IMR-90 (cell line): ENCODE data around the gene SEC11C. TPM values are rescaled to one million over a fixed set of nuclear protein-coding genes. Genes with fewer than 3 reads are reported as not detected.

Experiments used
- ATAC-seq: fragments of 200-7000 bp; cut with Tn5 transposase; 2 replicates; pipeline ENCODE4 v1.9.1; 2020; ENCODE audit warnings: low read depth, mild to moderate bottlenecking, moderate library complexity
- BruUV-seq: library from RNA; stranded (reverse); fragments of 400-500 nt; replicated peaks from 2 replicates; lab custom pipeline; 2021; lab: Mats Ljungman, UMichigan
- CTCF ChIA-PET: fragments of 300-600 bp; formaldehyde crosslinking; extraction: SDS; loops from one replicate; lab custom pipeline; 2021; ENCODE audit warnings: antibody characterized with exemption; lab: Yijun Ruan, JAX
- POLR2A ChIA-PET: fragments of 300-600 bp; sonication (Branson Sonifier 250); formaldehyde crosslinking; loops from one replicate; lab custom pipeline; 2022; ENCODE audit warnings: antibody characterized with exemption; ENCODE audit not compliant: unreplicated experiment; lab: Charles Lee
- DNase-seq: peaks from one replicate; pipeline ENCODE4 v3.0.0; 2013
- H2AFZ ChIP-seq: replicated peaks from 2 replicates; pipeline ENCODE3; 2013; ENCODE audit warnings: low read length, mild to moderate bottlenecking; ENCODE audit not compliant: poor library complexity
- H2AK5ac ChIP-seq: 2 replicates; pipeline ENCODE4 v1.6.1; 2013; ENCODE audit warnings: low read depth, low read length, inconsistent platforms
- H2AK9ac ChIP-seq: replicated peaks from 2 replicates; pipeline ENCODE3; 2013; ENCODE audit warnings: mild to moderate bottlenecking, low read depth, low read length, moderate library complexity; ENCODE audit not compliant: poor library complexity
- H2BK120ac ChIP-seq: 2 replicates; pipeline ENCODE4 v1.6.1; 2013; ENCODE audit warnings: low read depth, low read length, inconsistent platforms
- H2BK15ac ChIP-seq: 3 replicates; pipeline ENCODE4 v1.6.1; 2013; ENCODE audit warnings: low read depth, low read length, inconsistent platforms
- H2BK20ac ChIP-seq: 2 replicates; pipeline ENCODE4 v1.6.1; 2013; ENCODE audit warnings: low read depth, mild to moderate bottlenecking, inconsistent platforms, low read length, moderate library complexity
- H2BK5ac ChIP-seq: 2 replicates; pipeline ENCODE4 v1.6.1; 2013; ENCODE audit warnings: mild to moderate bottlenecking, low read depth, low read length, inconsistent platforms; ENCODE audit not compliant: poor library complexity, severe bottlenecking
- H3K14ac ChIP-seq: replicated peaks from 2 replicates; pipeline ENCODE4 v1.6.1; 2013; ENCODE audit warnings: low read depth, low read length, inconsistent platforms
- H3K18ac ChIP-seq: 2 replicates; pipeline ENCODE4 v1.6.1; 2013; ENCODE audit warnings: low read depth, low read length, control low read depth
- H3K23ac ChIP-seq: 2 replicates; pipeline ENCODE4 v1.6.1; 2013; ENCODE audit warnings: low read depth, low read length, inconsistent platforms
- H3K27ac ChIP-seq: 2 replicates; pipeline ENCODE4 v1.5.1; 2013; ENCODE audit warnings: mild to moderate bottlenecking, control low read depth, low read length; ENCODE audit not compliant: insufficient read depth
- H3K27me3 ChIP-seq: 2 replicates; pipeline ENCODE4 v1.6.1; 2013; ENCODE audit warnings: low read length; ENCODE audit not compliant: control insufficient read depth, insufficient read depth
- H3K36me3 ChIP-seq: 2 replicates; pipeline ENCODE4 v1.6.1; 2013; ENCODE audit warnings: low read length, mixed read lengths; ENCODE audit not compliant: control insufficient read depth, insufficient read depth
- H3K4ac ChIP-seq: 2 replicates; pipeline ENCODE4 v1.6.1; 2013; ENCODE audit warnings: low read depth, low read length, inconsistent platforms
- H3K4me1 ChIP-seq: 2 replicates; pipeline ENCODE4 v1.6.1; 2013; ENCODE audit warnings: low read length, mixed read lengths; ENCODE audit not compliant: control insufficient read depth, insufficient read depth
- H3K4me2 ChIP-seq: 2 replicates; pipeline ENCODE4 v1.6.1; 2013; ENCODE audit warnings: low read depth, mild to moderate bottlenecking, control low read depth, low read length, moderate library complexity
- H3K4me3 ChIP-seq: 2 replicates; pipeline ENCODE4 v1.5.1; 2013; ENCODE audit warnings: low read depth, mild to moderate bottlenecking, control low read depth, low read length, moderate library complexity; ENCODE audit not compliant: insufficient read depth
- H3K56ac ChIP-seq: 2 replicates; pipeline ENCODE4 v1.6.1; 2013; ENCODE audit warnings: low read length, inconsistent platforms; ENCODE audit not compliant: insufficient read depth; ENCODE audit errors: extremely low read depth
- H3K79me1 ChIP-seq, 2 experiments: 2 replicates each; pipeline ENCODE4 v1.6.1; 2013; ENCODE audit warnings: low read length in 2 of 2, inconsistent platforms in 1 of 2, low read depth in 1 of 2
- H3K9ac ChIP-seq: 2 replicates; pipeline ENCODE4 v1.6.1; 2013; ENCODE audit warnings: low read depth, low read length, control low read depth
- H3K9me1 ChIP-seq: 2 replicates; pipeline ENCODE4 v1.6.1; 2013; ENCODE audit warnings: low read length, inconsistent platforms; ENCODE audit not compliant: insufficient read depth
- H3K9me3 ChIP-seq: 2 replicates; pipeline ENCODE4 v1.6.1; 2013; ENCODE audit warnings: low read length; ENCODE audit not compliant: control insufficient read depth, insufficient read depth
- H4K20me1 ChIP-seq: 2 replicates; pipeline ENCODE4 v1.6.1; 2013; ENCODE audit warnings: low read length, inconsistent platforms; ENCODE audit not compliant: insufficient read depth
- H4K5ac ChIP-seq: 2 replicates; pipeline ENCODE4 v1.6.1; 2013; ENCODE audit warnings: mild to moderate bottlenecking, low read depth, low read length, control low read depth
- H4K8ac ChIP-seq, 2 experiments: 2 replicates each; pipeline ENCODE4 v1.6.1; 2013; ENCODE audit warnings: low read depth in 2 of 2, low read length in 2 of 2, control low read depth in 1 of 2, inconsistent platforms in 1 of 2
- H4K91ac ChIP-seq: 2 replicates; pipeline ENCODE4 v1.6.1; 2013; ENCODE audit warnings: low read depth, low read length, inconsistent platforms; ENCODE audit not compliant: insufficient read depth
- FOS ChIP-seq: fragments of 150-350 bp; IDR thresholded peaks from 2 replicates; pipeline ENCODE4 v1.6.1; 2016; ENCODE audit warnings: low read depth, low read length
- RAD21 ChIP-seq: IDR thresholded peaks from 2 replicates; pipeline ENCODE4 v1.6.1; 2012; ENCODE audit warnings: low read length, improper control_type of control experiment
- WGBS, 2 experiments: methylation state at CpG; one replicate each; pipeline versions ENCODE4 v1.1.5 to v1.1.7; 2013; ENCODE audit warnings: missing lambda C conversion rate in 2 of 2; ENCODE audit not compliant: insufficient read length in 1 of 2; ENCODE audit errors: extremely low coverage in 2 of 2; 5-methylcytosine and 5-hydroxymethylcytosine counted together
- dilution Hi-C: fragments of 300-500 bp; cut with HindIII; formaldehyde crosslinking; loops from one replicate; pipeline ENCODE4 v1.14.3; 2018; ENCODE audit warnings: low sequenced_read_pairs; ENCODE audit not compliant: unreplicated experiment
- in situ Hi-C: fragments of 300-500 bp; cut with MboI; formaldehyde crosslinking; loops from 3 replicates; pipeline ENCODE4 v1.14.3; 2019; ENCODE audit warnings: low sequenced_read_pairs, inconsistent platforms, mixed read lengths
- intact Hi-C: fragments of 100-400 bp; cut with micrococcal nuclease; formaldehyde crosslinking; loops from 2 replicates; pipeline ENCODE4 v1.10.0; 2022
- polyA plus RNA-seq, 3 experiments: library from polyadenylated mRNA; depleted of rRNA; stranded (reverse); fragments of >200 nt; gene quantifications; 2 replicates each; pipeline ENCODE4 v1.2.3, GENCODE V29; 2012; ENCODE audit warnings: low replicate concordance in 1 of 3
- total RNA-seq: library from RNA; depleted of rRNA; stranded (reverse); fragments of >200 nt; gene quantifications from 2 replicates; pipeline ENCODE4 v1.2.3, GENCODE V29; 2012

SEC11C gene
- total and polyA plus RNA-seq, 2 of the 4 experiments (the other 2 are of a cell fraction): 10.6 to 11.9 TPM

DNA sequence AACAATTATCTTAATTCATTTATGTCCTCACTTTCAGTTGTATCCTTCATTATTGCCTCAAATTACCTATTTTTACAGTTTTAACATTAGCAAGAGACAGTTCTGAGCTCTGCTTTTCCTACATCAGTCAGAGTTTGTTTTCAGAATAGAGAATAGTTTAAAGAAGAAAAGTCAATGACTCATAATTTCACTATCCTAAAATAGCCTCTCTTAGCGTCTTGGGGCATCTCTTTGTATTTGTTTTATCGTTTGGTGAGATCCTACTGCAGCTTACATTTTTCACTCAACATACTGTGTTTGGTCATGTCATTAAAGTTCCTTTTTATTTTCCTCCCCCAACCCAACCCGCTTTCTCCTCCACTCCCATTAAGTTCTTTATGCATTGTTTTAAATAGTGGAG lies 3.8 kb downstream of the SEC11C start:
- no peak overlapping the region for H2BK15ac ChIP-seq
- no peak overlapping the region for H3K4me3 ChIP-seq
- no TSS peak for BruUV-seq
- ChIA-PET POLR2A (no interaction called here), CTCF (interaction anchor here (0.7 to 1.4 kb wide), 3 partner anchors 9 to 60 kb away, joined by 3 to 4 read pairs (median 3); no protein-coding TSS in a partner anchor)
- H3K56ac ChIP-seq: no peak overlapping the region
- H2AFZ ChIP-seq: no peak overlapping the region
- no peak overlapping the region for H2BK120ac ChIP-seq
- intact Hi-C loops (no loop called here), dilution Hi-C loops (no loop called here), in situ Hi-C loops (no loop called here)
- H4K91ac ChIP-seq: no peak overlapping the region
- H3K23ac ChIP-seq: no peak overlapping the region
- H3K9me1 ChIP-seq: no peaks in the 10 kb centered on the region
- H2AK5ac ChIP-seq: no peak overlapping the region
- H3K9me3 ChIP-seq: no peaks in the 10 kb centered on the region
- no peak overlapping the region for H3K4ac ChIP-seq
- H4K8ac ChIP-seq: no peak overlapping the region
- H4K20me1 ChIP-seq: 0 out of 2 replicates have a peak, but pooled peaks cover 5% of the 10 kb centered on the region
- H4K5ac ChIP-seq: no peak overlapping the region
- H3K9ac ChIP-seq: no peak overlapping the region
- no peak overlapping the region for H2BK5ac ChIP-seq
- no peak overlapping the region for H3K18ac ChIP-seq
- H3K14ac ChIP-seq: no peak overlapping the region
- no peak overlapping the region for H3K27ac ChIP-seq
- H2BK20ac ChIP-seq: no peak overlapping the region
- no peak overlapping the region for H3K4me2 ChIP-seq
- H3K27me3 ChIP-seq: no peaks in the 10 kb centered on the region
- H3K4me1 ChIP-seq: no peaks in the 10 kb centered on the region
- ATAC-seq (no peak), DNase-seq (peak; percentile 41)
- no peaks in the 10 kb centered on the region for H3K36me3 ChIP-seq
- H2AK9ac ChIP-seq: no peak overlapping the region
- H3K79me1 ChIP-seq: peaks cover 11 to 22% of the 10 kb centered on the region in 2 experiments; a peak in 3 of 4 replicates
- no CpG with 5 or more reads among the region's 3 CpGs for WGBS, 2 experiments
- peak; percentile 42; the same call in 1 of the 2 replicates for TF ChIP-seq FOS
- TF ChIP-seq RAD21: no peak
